A549 treated with Hydrocortisone at 1 μM for 4 hours (cell line): ENCODE measurements around the gene SYNJ2. TPM values are rescaled to one million over a fixed set of nuclear protein-coding genes. Genes with fewer than 3 reads are reported as not detected.

Source experiments
- total RNA-seq: library from RNA; stranded (reverse); fragments of 200-300 nt; extraction: Qiagen RNA extraction; gene quantifications from 5 replicates; pipeline ENCODE4 v1.2.3, GENCODE V29; 2022

SYNJ2 gene
- total RNA-seq, result 42.5 to 50.5 TPM (median 49.1 TPM) in 5 replicates

DNA sequence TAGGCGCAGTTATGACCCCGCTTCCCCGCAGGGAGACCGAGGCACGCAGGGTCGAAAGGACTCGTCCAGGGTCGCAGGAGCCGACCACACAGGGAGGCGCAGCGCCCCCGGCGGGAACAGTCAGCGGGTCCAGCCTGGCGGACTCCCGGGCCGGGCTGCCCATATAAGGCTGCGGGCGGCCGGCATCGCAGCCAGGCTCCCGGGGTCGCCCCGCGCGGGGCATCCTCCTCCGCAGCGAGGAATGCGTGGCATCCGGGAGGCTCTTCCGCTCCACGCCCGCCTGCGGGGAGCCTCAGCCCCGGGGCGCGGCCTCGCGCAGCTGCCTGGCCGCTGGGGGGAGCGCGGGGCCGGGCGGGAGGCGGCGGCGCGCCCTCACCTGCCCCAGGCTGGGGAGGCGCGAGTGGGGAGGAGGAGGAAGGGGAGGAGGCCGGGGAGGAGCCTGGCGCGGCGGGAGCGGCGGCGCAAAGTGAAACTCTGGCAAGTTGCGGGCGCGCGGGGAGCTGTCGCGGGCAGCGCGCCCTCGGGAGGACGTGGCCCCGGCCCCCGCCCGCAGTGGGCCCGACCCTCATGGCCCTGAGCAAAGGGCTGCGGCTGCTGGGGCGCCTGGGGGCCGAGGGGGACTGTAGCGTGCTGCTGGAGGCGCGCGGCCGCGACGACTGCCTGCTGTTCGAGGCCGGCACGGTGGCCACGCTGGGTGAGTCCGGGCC, at the start of gene SYNJ2:
SYNJ2 (plus strand) TSS at position 469 of the 707 bp plus-strand sequence; CDS start at position 568, 99 bp downstream.

Other genes starting within 250 kb of the SYNJ2 start
- 20.4 to 26.8 TPM (median 24.3 TPM) in 5 replicates for gene SNX9, start 158.6 kb upstream of the SYNJ2 start, total RNA-seq
- gene SERAC1, start 186.4 kb downstream of the SYNJ2 start, total RNA-seq, result 2.8 to 4.3 TPM (median 3.3 TPM) in 5 replicates
- gene GTF2H5, start 186.5 kb downstream of the SYNJ2 start, total RNA-seq, result 8.0 to 18.7 TPM (median 18.1 TPM) in 5 replicates